ENCODE data around the gene ZBTB38. TPM values are rescaled to one million over a fixed set of nuclear protein-coding genes. Genes with fewer than 3 reads are reported as not detected.

ZBTB38 gene
- total RNA-seq, 1 donor from 2014 or later, result 22.5 TPM

- Mint-ChIP-seq H3K4me1 (ENCODE audit: unreplicated experiment) (no peaks in the 10 kb centered on the region), H3K27me3 (ENCODE audit: unreplicated experiment) (no peaks in the 10 kb centered on the region), H3K36me3 (ENCODE audit: low read depth, unreplicated experiment) (no peaks in the 10 kb centered on the region), H3K9me3 (ENCODE audit: unreplicated experiment) (no peaks in the 10 kb centered on the region), H3K4me3 (ENCODE audit: unreplicated experiment) (no peak overlapping the region), H3K27ac (ENCODE audit: unreplicated experiment) (no peak overlapping the region)
- DNase-seq (ENCODE audit: low spot score), result no peak
- TF ChIP-seq CTCF (IDR thresholded peaks at IDR 0.05; ENCODE audit: unreplicated experiment), result no peak
Observed at GRCh38 chr3:141386126-141386488, 17.8 kb downstream of the ZBTB38 start.

GRCh38 chr3:141386611-141387111 is 18.4 kb downstream of the ZBTB38 start:
- H3K9me3 Mint-ChIP-seq (ENCODE audit: unreplicated experiment), result no peaks in the 10 kb centered on the region
- DNase-seq (ENCODE audit: low spot score), result no peak
- no peaks in the 10 kb centered on the region for H3K36me3 Mint-ChIP-seq (ENCODE audit: low read depth, unreplicated experiment)
- no peak overlapping the region for H3K4me3 Mint-ChIP-seq (ENCODE audit: unreplicated experiment)
- no peaks in the 10 kb centered on the region for H3K27me3 Mint-ChIP-seq (ENCODE audit: unreplicated experiment)
- no peaks in the 10 kb centered on the region for H3K4me1 Mint-ChIP-seq (ENCODE audit: unreplicated experiment)
- TF ChIP-seq CTCF (IDR thresholded peaks at IDR 0.05; ENCODE audit: unreplicated experiment), result no peak
- H3K27ac Mint-ChIP-seq (ENCODE audit: unreplicated experiment), result no peak overlapping the region

- Mint-ChIP-seq H3K36me3 (ENCODE audit: low read depth, unreplicated experiment) (no peaks in the 10 kb centered on the region), H3K27ac (ENCODE audit: unreplicated experiment) (no peak overlapping the region), H3K27me3 (ENCODE audit: unreplicated experiment) (no peaks in the 10 kb centered on the region), H3K4me3 (ENCODE audit: unreplicated experiment) (no peak overlapping the region), H3K4me1 (ENCODE audit: unreplicated experiment) (no peaks in the 10 kb centered on the region), H3K9me3 (ENCODE audit: unreplicated experiment) (no peaks in the 10 kb centered on the region)
- no peak for TF ChIP-seq CTCF (IDR thresholded peaks at IDR 0.05; ENCODE audit: unreplicated experiment)
- DNase-seq (ENCODE audit: low spot score), result no peak
Observed at GRCh38 chr3:141387516-141387915, 19.2 kb downstream of the ZBTB38 start.

- Mint-ChIP-seq H3K4me3 (ENCODE audit: unreplicated experiment) (no peak overlapping the region), H3K4me1 (ENCODE audit: unreplicated experiment) (peaks cover 7% of the 10 kb centered on the region), H3K36me3 (ENCODE audit: low read depth, unreplicated experiment) (peaks cover 6% of the 10 kb centered on the region), H3K9me3 (ENCODE audit: unreplicated experiment) (no peaks in the 10 kb centered on the region), H3K27me3 (ENCODE audit: unreplicated experiment) (no peaks in the 10 kb centered on the region), H3K27ac (ENCODE audit: unreplicated experiment) (no peak overlapping the region)
- TF ChIP-seq CTCF (IDR thresholded peaks at IDR 0.05; ENCODE audit: unreplicated experiment), result no peak
- no peak for DNase-seq (ENCODE audit: low spot score)
Observed at GRCh38 chr3:141388395-141388794, 20.1 kb downstream of the ZBTB38 start.

- H3K9me3 Mint-ChIP-seq (ENCODE audit: unreplicated experiment), result no peaks in the 10 kb centered on the region
- peaks cover 9% of the 10 kb centered on the region for H3K4me1 Mint-ChIP-seq (ENCODE audit: unreplicated experiment)
- no peak for DNase-seq (ENCODE audit: low spot score)
- H3K4me3 Mint-ChIP-seq (ENCODE audit: unreplicated experiment), result no peak overlapping the region
- no peak overlapping the region for H3K27ac Mint-ChIP-seq (ENCODE audit: unreplicated experiment)
- H3K36me3 Mint-ChIP-seq (ENCODE audit: low read depth, unreplicated experiment), result peaks cover 7% of the 10 kb centered on the region
- H3K27me3 Mint-ChIP-seq (ENCODE audit: unreplicated experiment), result no peaks in the 10 kb centered on the region
- TF ChIP-seq CTCF (IDR thresholded peaks at IDR 0.05; ENCODE audit: unreplicated experiment), result no peak
Observed at GRCh38 chr3:141388823-141389621, 20.7 kb downstream of the ZBTB38 start.
